IPS-18c (cell line): ENCODE measurements around the gene PSTPIP2.

Source experiments
- H3K4me3 ChIP-seq: 2 replicates; pipeline ENCODE4 v1.7.0; 2013; ENCODE audit warnings: low read depth, mild to moderate bottlenecking, low read length, moderate library complexity; ENCODE audit not compliant: insufficient read depth
- H3K9me3 ChIP-seq: one replicate; pipeline ENCODE4 v1.6.1; 2013; ENCODE audit warnings: mild to moderate bottlenecking, low read length, moderate library complexity; ENCODE audit not compliant: control insufficient read depth, insufficient read depth

Gene PSTPIP2

GRCh38 chr18:46073474-46074331, 1.6 kb upstream of the PSTPIP2 start:
- Histone ChIP-seq H3K4me3 (no peak overlapping the region), H3K9me3 (no peaks in the 10 kb centered on the region)

DNA sequence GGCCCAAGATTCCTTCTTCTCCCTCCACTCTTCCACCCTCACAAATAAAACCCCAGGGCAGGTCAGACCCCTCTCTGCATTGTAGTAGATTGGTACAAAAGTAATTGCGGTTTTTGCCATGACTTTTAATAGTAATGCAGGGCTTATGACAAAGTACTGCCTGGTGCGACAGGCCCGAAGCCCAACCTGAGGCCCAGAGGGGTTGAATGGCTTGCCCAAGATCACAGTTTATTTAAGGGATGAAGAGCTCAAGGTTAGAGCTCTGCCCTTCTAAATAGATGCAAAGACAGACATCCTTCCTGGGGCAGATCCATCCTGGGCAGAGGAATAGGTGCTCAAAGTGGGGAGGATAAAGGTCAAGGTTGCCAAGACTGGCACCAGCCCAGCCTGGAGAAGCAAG, 899 bp upstream of the PSTPIP2 start:
- no peak overlapping the region for H3K4me3 ChIP-seq
- H3K9me3 ChIP-seq, result no peaks in the 10 kb centered on the region

GRCh38 chr18:46072376-46072867, 362 bp upstream of the PSTPIP2 start:
- H3K4me3 ChIP-seq, result peak overlapping the region; percentile 68
- H3K9me3 ChIP-seq, result no peaks in the 10 kb centered on the region

DNA sequence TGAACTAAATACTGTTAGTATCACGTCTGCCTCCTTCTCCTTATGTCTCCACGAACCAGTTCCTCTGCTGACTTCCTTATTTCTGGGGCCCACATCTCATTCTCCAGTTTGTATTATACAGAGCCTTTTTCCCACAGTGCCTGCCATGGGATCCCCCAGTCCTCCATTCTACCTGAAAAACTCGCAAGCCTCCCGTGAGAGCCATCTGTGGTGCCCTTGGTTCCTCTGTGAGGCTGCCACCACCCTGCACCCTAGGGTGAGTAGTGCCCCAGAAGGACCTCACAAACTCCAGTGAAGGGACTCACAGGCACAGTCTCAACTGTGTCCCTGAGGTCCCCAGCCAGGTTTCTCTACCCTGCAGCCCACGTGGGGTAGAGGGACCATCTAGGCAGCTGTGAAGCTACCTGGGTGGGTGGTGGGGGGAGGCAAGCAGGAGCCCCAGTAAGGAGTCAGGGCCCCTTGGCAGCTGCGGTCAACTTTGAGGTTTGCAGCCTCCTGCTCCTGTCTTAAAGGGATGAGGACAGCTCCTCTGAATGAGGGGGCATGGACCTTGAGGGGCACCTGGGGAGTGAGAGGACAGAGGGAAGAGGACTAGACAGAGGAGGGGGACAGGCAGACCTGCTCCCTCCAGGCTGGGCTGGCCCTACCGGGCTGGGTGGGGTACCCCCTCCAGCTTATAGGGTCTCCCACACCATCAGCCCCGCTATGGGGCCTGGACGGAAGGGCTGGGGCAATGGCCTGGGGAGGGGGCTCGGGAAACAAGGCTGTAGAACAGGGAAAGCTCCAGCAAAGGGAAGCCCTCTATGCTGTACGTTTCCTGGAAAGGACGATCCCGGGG, 1.0 kb downstream of the PSTPIP2 start:
- peak overlapping the region; percentile 68 for H3K4me3 ChIP-seq
- no peaks in the 10 kb centered on the region for H3K9me3 ChIP-seq

GRCh38 chr18:46070232-46070631, 1.8 kb downstream of the PSTPIP2 start:
- H3K4me3 ChIP-seq, result no peak overlapping the region
- H3K9me3 ChIP-seq, result no peaks in the 10 kb centered on the region

- Histone ChIP-seq H3K4me3 (no peak overlapping the region), H3K9me3 (no peaks in the 10 kb centered on the region)
Observed at GRCh38 chr18:46069524-46069923, 2.5 kb downstream of the PSTPIP2 start.

DNA sequence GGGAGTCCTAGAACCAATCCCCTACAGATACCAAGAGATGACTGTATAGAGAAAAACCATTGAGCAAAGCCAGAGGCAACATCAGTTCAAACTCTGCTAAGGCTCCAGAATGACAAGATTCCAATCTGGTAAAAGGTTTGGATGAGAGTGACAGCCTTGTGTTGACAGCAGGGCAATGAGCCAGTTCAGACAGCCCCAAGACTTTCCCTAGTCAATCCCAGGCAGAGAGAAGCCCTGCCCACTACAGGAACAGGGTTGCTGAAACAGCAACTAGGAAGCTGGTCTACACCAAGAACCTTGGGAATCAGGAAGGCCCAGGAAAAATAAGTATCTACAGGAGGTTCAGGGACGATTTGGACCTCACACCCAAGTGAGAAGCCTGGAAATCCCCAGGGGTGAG, 3.3 kb downstream of the PSTPIP2 start:
- H3K4me3 ChIP-seq, result no peak overlapping the region
- no peaks in the 10 kb centered on the region for H3K9me3 ChIP-seq

DNA sequence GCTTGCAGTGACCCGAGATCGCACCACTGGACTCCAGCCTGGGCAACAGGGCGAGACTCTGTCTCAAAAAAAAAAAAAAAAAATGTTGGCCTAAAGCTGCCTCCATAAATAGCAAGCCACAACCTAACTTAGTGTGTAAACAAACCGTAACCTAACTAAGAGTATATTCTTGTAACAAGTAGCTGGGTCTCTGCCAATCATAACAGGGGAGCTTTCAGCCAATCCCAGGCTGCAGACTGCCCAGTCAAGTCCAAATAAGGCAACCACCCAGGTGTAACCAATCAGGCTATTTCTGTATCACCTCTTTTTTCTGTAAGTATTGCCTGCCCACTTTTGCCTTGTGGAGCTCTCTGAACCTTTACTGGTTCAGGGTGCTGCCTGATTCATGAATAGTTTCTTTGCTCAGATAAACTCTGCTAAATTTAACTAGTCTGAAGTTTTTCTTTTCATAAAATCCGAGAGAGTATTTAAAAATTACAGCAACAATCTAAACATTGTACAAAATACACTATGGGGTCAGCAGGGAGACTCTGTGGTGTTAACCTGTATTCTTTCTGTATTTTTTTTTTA, 4.5 kb downstream of the PSTPIP2 start:
- no peaks in the 10 kb centered on the region for H3K9me3 ChIP-seq
- no peak overlapping the region for H3K4me3 ChIP-seq

- no peaks in the 10 kb centered on the region for H3K9me3 ChIP-seq
- H3K4me3 ChIP-seq, result no peak overlapping the region
Observed at GRCh38 chr18:46062781-46063180, 9.3 kb downstream of the PSTPIP2 start.

- no peaks in the 10 kb centered on the region for H3K9me3 ChIP-seq
- no peak overlapping the region for H3K4me3 ChIP-seq
Observed at GRCh38 chr18:46061796-46062195, 10.3 kb downstream of the PSTPIP2 start.

DNA sequence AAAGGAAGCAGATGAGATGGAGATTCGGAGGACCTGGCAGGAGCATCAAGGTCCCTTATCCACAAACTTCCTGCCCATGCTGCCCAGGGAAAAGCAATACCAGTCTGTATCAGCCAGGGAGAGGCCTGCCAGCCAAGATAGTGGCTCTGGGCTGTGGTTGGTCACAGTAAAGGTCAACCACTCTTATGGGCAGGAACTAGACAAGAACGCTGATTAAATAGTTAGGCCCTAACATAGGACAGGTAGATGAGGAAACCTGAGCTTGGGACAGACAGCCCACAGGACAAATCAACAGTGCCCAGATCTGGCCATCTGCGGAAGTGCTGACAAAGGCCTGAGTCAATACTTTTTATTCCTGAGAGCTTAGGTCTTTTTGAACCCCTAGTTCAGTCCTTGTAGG, 10.7 kb downstream of the PSTPIP2 start:
- Histone ChIP-seq H3K4me3 (no peak overlapping the region), H3K9me3 (no peaks in the 10 kb centered on the region)

DNA sequence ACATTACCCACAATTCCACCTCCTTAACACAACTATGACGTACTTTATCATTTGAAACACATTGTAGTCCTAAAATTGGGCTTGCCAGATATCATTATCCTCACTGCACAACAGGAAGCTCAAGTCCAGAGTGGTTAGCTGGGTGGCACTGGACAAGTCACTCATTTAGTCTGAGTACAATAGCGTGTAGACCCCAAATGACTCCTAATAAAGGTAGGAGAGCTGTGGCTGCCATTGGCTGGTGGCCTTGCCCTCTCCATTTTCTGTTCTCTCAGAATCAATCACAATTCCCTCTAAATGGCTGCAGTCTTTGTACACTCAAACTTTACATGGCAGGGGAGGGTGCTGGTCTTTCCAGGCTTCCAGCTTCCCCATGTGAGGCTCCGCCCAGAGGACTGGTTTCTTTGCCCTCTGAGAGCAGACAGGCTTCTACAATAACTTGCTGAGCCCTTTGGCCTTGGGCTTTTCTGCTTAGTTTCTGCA, 11.7 kb downstream of the PSTPIP2 start:
- Histone ChIP-seq H3K9me3 (no peaks in the 10 kb centered on the region), H3K4me3 (no peak overlapping the region)

DNA sequence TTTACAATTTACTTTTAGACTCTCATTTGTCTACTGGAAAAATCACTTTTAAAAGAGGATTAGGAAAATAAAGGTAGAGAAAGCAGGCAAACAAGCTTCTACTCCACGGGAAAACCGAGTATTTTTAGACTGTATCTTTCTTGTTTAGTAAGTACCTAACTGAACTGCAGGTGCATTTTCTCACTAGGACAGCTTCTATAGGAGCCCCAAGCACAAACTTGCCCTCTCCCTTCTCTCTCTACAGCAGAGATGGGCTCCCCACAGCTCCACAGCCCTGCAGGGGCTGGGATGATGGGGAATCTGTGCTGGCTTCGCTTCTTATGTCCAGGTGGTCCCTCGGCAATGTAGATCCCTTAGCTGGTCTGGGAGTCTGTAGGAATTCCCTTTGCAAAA, 16.2 kb downstream of the PSTPIP2 start:
- H3K4me3 ChIP-seq, result no peak overlapping the region

DNA sequence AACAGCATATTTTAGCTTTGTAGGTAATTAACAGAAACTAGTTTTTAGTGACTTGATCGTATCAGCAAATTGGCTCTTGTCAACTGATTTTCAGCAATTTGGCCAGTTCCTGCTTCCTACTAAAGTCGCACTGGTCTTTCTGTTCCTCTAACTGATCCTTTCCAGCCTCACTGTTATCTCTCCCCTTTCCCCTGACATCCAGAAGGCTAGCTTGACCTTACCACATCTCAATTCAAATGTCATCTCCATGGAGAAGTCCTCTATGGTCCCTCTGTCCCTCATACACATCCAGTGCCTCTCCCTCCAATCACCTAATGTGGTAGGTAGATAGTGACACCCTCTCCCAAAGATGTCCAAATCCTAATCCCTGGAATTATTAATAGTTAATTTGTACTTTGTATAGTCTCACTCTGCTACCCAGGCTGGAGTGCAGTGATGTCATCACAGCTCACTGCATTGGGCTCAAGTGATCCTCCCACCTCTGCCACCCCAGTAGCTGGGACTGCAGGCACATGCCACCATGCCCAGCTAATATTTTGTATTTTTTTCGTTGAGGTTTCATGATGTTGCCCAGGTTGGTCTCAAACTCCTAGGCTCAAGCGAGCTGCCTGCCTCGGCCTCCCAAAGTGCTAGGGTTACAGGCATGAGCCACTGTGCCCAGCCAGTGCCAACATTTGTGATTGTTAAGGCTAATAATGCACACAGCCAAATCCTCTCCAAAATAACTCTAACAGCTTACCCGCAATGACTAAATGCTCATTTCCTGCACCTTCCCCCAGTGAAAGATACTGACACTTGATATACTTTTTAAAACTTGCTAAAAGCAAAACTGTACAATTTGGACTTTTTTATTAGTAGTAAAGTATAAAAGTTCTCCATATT, 16.9 kb downstream of the PSTPIP2 start:
- Histone ChIP-seq H3K4me3 (no peak overlapping the region), H3K9me3 (no peaks in the 10 kb centered on the region)

More for the DNA sequence above, 16.2 kb downstream of the PSTPIP2 start:
- H3K9me3 ChIP-seq, result no peaks in the 10 kb centered on the region

- no peaks in the 10 kb centered on the region for H3K9me3 ChIP-seq
Observed at GRCh38 chr18:46053368-46054095, 18.5 kb downstream of the PSTPIP2 start.

DNA sequence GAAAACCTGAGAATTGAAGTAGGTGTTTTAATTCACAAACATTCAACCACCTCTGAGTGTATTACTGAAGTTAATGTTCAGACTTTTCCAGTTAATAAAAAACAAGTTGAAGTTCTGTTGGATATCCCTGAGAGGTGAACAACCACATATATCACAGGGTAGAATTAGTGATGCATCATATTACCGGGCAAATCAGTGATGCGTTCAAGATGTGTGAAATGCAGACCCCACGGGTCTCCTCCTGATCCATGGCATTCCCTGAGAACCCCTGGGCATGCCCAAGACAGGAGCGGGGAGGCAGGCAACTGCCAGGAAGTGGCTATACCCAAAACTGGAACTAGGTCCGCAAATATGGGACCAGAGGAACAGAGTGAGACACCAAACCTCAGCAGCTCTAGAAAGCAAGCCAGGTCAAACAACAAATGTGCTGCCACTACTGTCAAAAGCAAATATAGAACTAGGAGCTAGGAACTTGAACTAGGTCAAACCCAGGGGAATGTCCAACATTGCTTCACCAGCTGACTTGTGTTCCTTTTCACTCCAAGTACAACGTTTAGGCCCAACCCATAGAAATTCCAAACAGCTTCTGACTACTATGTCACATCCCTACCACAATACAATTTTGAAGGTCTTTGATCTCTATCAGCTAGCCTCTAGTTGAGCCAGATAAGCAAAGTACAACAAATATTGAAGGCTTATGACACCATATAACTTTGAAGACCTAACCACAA, 20.2 kb downstream of the PSTPIP2 start:
- Histone ChIP-seq H3K4me3 (no peak overlapping the region), H3K9me3 (no peaks in the 10 kb centered on the region)

More at GRCh38 chr18:46053368-46054095, 18.5 kb downstream of the PSTPIP2 start:
- H3K4me3 ChIP-seq, result no peak overlapping the region
